Measurements from ENCODE around the gene ADGRD1. TPM values are rescaled to one million over a fixed set of nuclear protein-coding genes. Genes with fewer than 3 reads are reported as not detected.
A peak's percentile ranks its signal among the peaks of the same experiment; 100 is the strongest.

The ADGRD1 gene
- total and polyA plus RNA-seq, 8 donors: 25.6 to 167 (median 33.4) TPM

- peaks cover 0 to 8% of the 10 kb centered on the region in 2 donors for H3K4me1 ChIP-seq
- no peak overlapping the region for H3K27ac ChIP-seq
- peaks cover 0 to 5% of the 10 kb centered on the region in 2 donors for H3K36me3 ChIP-seq
- no peaks in the 10 kb centered on the region for H3K9me3 ChIP-seq
- ATAC-seq: peak; percentile 31
- no peak for TF ChIP-seq CTCF (IDR thresholded peaks at IDR 0.05)
- H3K4me3 ChIP-seq: no peak overlapping the region
- no peaks in the 10 kb centered on the region for H3K27me3 ChIP-seq
- DNase-seq: peak in 2 of 4 donors; percentile 24 to 67
- intact Hi-C loops (cut with DNase I): no loop called here
Observed at GRCh38 chr12:131046813-131047788, 93.4 kb downstream of the ADGRD1 start.

- Histone ChIP-seq H3K27ac (no peak overlapping the region), H3K4me1 (peaks cover 0 to 8% of the 10 kb centered on the region in 2 donors), H3K4me3 (no peak overlapping the region), H3K9me3 (no peaks in the 10 kb centered on the region), H3K27me3 (no peaks in the 10 kb centered on the region), H3K36me3 (peaks cover 0 to 5% of the 10 kb centered on the region in 2 donors)
- intact Hi-C loops (cut with DNase I): no loop called here
- DNase-seq: peak in 1 of 4 donors; percentile 81
- peak; percentile 6 for ATAC-seq
- no peak for TF ChIP-seq CTCF (IDR thresholded peaks at IDR 0.05)
Observed at GRCh38 chr12:131047789-131048610, 94.3 kb downstream of the ADGRD1 start.

- Histone ChIP-seq H3K9me3 (no peaks in the 10 kb centered on the region), H3K4me1 (peaks cover 0 to 8% of the 10 kb centered on the region in 2 donors), H3K27ac (no peak overlapping the region), H3K4me3 (no peak overlapping the region), H3K27me3 (no peaks in the 10 kb centered on the region), H3K36me3 (peaks cover 0 to 5% of the 10 kb centered on the region in 2 donors)
- intact Hi-C loops (cut with DNase I): no loop called here
- no peak for TF ChIP-seq CTCF (IDR thresholded peaks at IDR 0.05)
- peak in 1 of 4 donors; percentile 55 for DNase-seq
- ATAC-seq: no peak
Observed at GRCh38 chr12:131048611-131048990, 94.9 kb downstream of the ADGRD1 start.

- TF ChIP-seq CTCF (IDR thresholded peaks at IDR 0.05): no peak
- Histone ChIP-seq H3K36me3 (peaks cover 0 to 5% of the 10 kb centered on the region in 2 donors), H3K27me3 (no peaks in the 10 kb centered on the region), H3K4me1 (peaks cover 0 to 8% of the 10 kb centered on the region in 2 donors), H3K4me3 (no peak overlapping the region), H3K9me3 (no peaks in the 10 kb centered on the region), H3K27ac (peak overlapping the region in 1 of 2 donors; percentile 13)
- ATAC-seq (no peak), DNase-seq (peak in 2 of 4 donors; percentile 27 to 50)
- intact Hi-C loops (cut with DNase I): no loop called here
Observed at GRCh38 chr12:131049002-131049401, 95.3 kb downstream of the ADGRD1 start.

Data from left lung (tissue), 10 donors.